ENCODE measurements around the gene ZNF804B.

The ZNF804B gene

DNA sequence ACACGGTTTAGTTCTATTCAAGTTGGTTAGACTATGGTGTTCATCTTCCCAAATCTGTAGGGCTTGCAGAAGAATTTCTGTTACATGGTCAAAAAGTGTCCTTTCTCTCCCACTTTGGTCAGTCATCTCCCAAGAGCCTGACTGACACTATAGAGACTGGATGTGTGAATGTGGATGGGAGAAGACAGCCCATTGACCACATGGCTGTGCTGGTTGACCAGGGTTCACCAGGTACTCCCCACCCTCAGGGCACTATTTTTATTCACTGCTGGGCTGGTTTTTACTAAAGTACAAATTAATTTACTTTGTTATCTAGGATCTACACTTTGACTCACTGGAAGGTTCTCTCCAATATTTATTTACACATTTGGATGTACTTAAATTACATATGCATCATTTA lies 2.3 kb downstream of the ZNF804B start:
- Histone ChIP-seq H3K9me3 (replicated peaks in 1 of 11) (peaks cover 0 to 11% (median 0%) of the 10 kb centered on the region in 11 experiments; a peak in 3 of 22 replicates), H3K9ac (no peak overlapping the region), H3K27ac (no peak overlapping the region), H3K4me3 (no peak overlapping the region), H3K36me3 (no peaks in the 10 kb centered on the region), H4K20me1 (peaks cover 0 to 4% (median 0%) of the 10 kb centered on the region in 11 experiments; a peak in 2 of 22 replicates), H3K27me3 (peaks cover 41 to 54% (median 47%) of the 10 kb centered on the region in 11 experiments), H3K4me2 (no peak overlapping the region), H3K4me1 (peaks cover 0 to 5% (median 0%) of the 10 kb centered on the region in 10 experiments; a peak in 3 of 20 replicates)
- no peak for TF ChIP-seq Cebpa-rat (IDR thresholded peaks at IDR 0.05)

GRCh38 chr7:88771417-88771816 lies 11.9 kb downstream of the ZNF804B start:
- H4K20me1 ChIP-seq, result no peaks in the 10 kb centered on the region
- H3K4me3 ChIP-seq, result no peak overlapping the region
- H3K4me1 ChIP-seq, result no peaks in the 10 kb centered on the region
- H3K27ac ChIP-seq, result no peak overlapping the region
- no peak overlapping the region for H3K4me2 ChIP-seq
- H3K9me3 ChIP-seq (replicated peaks in 1 of 11), result no peaks in the 10 kb centered on the region
- H3K36me3 ChIP-seq, result no peaks in the 10 kb centered on the region
- H3K9ac ChIP-seq, result no peak overlapping the region
- no peaks in the 10 kb centered on the region for H3K27me3 ChIP-seq
- TF ChIP-seq Cebpa-rat (IDR thresholded peaks at IDR 0.05), result no peak

GRCh38 chr7:88772776-88773175 lies 13.3 kb downstream of the ZNF804B start:
- Histone ChIP-seq H3K4me3 (no peak overlapping the region), H4K20me1 (no peaks in the 10 kb centered on the region), H3K4me1 (no peaks in the 10 kb centered on the region), H3K27me3 (no peaks in the 10 kb centered on the region), H3K27ac (no peak overlapping the region), H3K36me3 (no peaks in the 10 kb centered on the region), H3K9ac (no peak overlapping the region), H3K9me3 (replicated peaks in 1 of 11) (no peaks in the 10 kb centered on the region), H3K4me2 (no peak overlapping the region)
- TF ChIP-seq Cebpa-rat (IDR thresholded peaks at IDR 0.05), result no peak

DNA sequence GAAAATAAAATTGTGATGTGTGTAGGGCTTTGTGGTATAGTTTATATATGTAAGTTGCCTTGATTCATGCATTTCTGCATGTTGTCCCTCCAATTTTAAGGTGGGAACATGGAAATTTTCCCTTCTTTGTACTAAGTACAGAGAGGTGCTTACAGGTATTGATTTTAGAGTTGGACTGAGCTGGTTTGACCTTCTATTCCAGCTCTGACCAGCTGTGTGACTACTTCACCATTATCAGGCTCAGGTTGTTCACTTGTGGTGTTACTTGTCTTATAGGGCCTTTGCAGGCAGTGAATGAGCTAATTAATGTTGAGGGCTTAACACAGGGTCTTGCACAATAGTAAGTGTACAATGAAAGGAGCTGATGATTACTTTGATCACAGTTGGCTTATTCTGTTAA lies 16.3 kb downstream of the ZNF804B start:
- Histone ChIP-seq H3K36me3 (no peaks in the 10 kb centered on the region), H3K27ac (no peak overlapping the region), H3K4me3 (no peak overlapping the region), H3K9me3 (replicated peaks in 1 of 11) (no peaks in the 10 kb centered on the region), H4K20me1 (no peaks in the 10 kb centered on the region), H3K4me2 (no peak overlapping the region), H3K27me3 (no peaks in the 10 kb centered on the region), H3K9ac (no peak overlapping the region), H3K4me1 (no peaks in the 10 kb centered on the region)
- TF ChIP-seq Cebpa-rat (IDR thresholded peaks at IDR 0.05), result no peak

GRCh38 chr7:88787777-88788176 lies 28.3 kb downstream of the ZNF804B start:
- Histone ChIP-seq H3K36me3 (no peaks in the 10 kb centered on the region), H3K27me3 (no peaks in the 10 kb centered on the region), H3K4me3 (no peak overlapping the region), H3K4me1 (no peaks in the 10 kb centered on the region), H3K9me3 (replicated peaks in 1 of 11) (no peaks in the 10 kb centered on the region), H3K4me2 (no peak overlapping the region), H3K27ac (no peak overlapping the region), H3K9ac (no peak overlapping the region), H4K20me1 (no peaks in the 10 kb centered on the region)
- TF ChIP-seq Cebpa-rat (IDR thresholded peaks at IDR 0.05), result no peak

DNA sequence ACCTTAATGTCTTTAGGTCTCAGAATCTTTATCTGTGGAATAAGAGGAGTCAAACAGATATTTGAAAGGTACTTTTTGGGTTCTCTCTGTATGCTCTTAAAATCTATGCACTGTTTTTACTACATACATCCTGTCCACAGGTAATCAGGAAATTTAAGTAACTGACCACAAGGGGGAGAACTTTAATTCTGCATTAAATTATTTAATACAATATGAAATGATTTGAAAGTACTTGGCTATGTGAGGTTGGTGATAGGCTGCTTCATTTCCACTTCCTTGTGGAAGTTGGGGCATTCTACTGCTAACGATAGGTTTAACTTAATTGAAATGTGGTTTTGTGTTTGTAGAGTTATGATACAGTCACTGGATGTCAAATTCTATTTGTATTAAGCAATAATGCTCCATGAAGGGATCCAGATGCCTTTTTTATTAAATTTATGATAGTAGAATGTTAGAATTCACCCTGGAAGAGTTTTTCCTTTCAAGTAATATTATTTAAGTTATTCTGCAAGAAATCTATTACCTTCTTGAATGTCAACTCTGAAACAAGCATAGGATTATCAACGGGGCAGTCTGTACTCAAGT lies 30.1 kb downstream of the ZNF804B start:
- H3K36me3 ChIP-seq, result no peaks in the 10 kb centered on the region
- H3K4me2 ChIP-seq, result no peak overlapping the region
- no peak overlapping the region for H3K9ac ChIP-seq
- H3K27ac ChIP-seq, result no peak overlapping the region
- no peaks in the 10 kb centered on the region for H3K27me3 ChIP-seq
- no peaks in the 10 kb centered on the region for H3K4me1 ChIP-seq
- no peaks in the 10 kb centered on the region for H4K20me1 ChIP-seq
- no peak for TF ChIP-seq Cebpa-rat (IDR thresholded peaks at IDR 0.05)
- no peaks in the 10 kb centered on the region for H3K9me3 ChIP-seq (replicated peaks in 1 of 11)
- H3K4me3 ChIP-seq, result no peak overlapping the region

GRCh38 chr7:88791891-88792290 lies 32.4 kb downstream of the ZNF804B start:
- Histone ChIP-seq H3K27ac (no peak overlapping the region), H3K4me1 (no peaks in the 10 kb centered on the region), H3K36me3 (no peaks in the 10 kb centered on the region), H4K20me1 (no peaks in the 10 kb centered on the region), H3K4me2 (no peak overlapping the region), H3K27me3 (no peaks in the 10 kb centered on the region), H3K9me3 (replicated peaks in 1 of 11) (no peaks in the 10 kb centered on the region), H3K9ac (no peak overlapping the region), H3K4me3 (no peak overlapping the region)
- TF ChIP-seq Cebpa-rat (IDR thresholded peaks at IDR 0.05), result no peak

- no peak for TF ChIP-seq Cebpa-rat (IDR thresholded peaks at IDR 0.05)
These were observed 32.9 kb downstream of the ZNF804B start for GRCh38 chr7:88792361-88792760.

GRCh38 chr7:88795553-88795952 lies 36.1 kb downstream of the ZNF804B start, which contains the start of gene TEX47:
Gene TEX47 (minus strand): TSS chr7:88795737. CDS start chr7:88794942, 795 bp downstream.
- Histone ChIP-seq H3K4me2 (peak within 1 kb of the TSS in 2 of 11 experiments; percentile 3 to 20; a peak in 1 of 22 replicates), H3K4me3 (no peak within 1 kb of the TSS), H3K36me3 (no peaks in the 10 kb centered on the region), H4K20me1 (no peaks in the 10 kb centered on the region), H3K4me1 (no peaks in the 10 kb centered on the region), H3K27me3 (no peaks in the 10 kb centered on the region), H3K27ac (no peak within 1 kb of the TSS), H3K9me3 (replicated peaks in 1 of 11) (no peaks in the 10 kb centered on the region), H3K9ac (no peak within 1 kb of the TSS)
- TF ChIP-seq Cebpa-rat (IDR thresholded peaks at IDR 0.05), result no peak

More at GRCh38 chr7:88792361-88792760, 32.9 kb downstream of the ZNF804B start:
- Histone ChIP-seq H3K27me3 (no peaks in the 10 kb centered on the region), H3K27ac (no peak overlapping the region), H3K4me3 (no peak overlapping the region), H3K4me1 (no peaks in the 10 kb centered on the region), H4K20me1 (no peaks in the 10 kb centered on the region), H3K4me2 (no peak overlapping the region), H3K9me3 (replicated peaks in 1 of 11) (no peaks in the 10 kb centered on the region), H3K36me3 (no peaks in the 10 kb centered on the region), H3K9ac (no peak overlapping the region)

DNA sequence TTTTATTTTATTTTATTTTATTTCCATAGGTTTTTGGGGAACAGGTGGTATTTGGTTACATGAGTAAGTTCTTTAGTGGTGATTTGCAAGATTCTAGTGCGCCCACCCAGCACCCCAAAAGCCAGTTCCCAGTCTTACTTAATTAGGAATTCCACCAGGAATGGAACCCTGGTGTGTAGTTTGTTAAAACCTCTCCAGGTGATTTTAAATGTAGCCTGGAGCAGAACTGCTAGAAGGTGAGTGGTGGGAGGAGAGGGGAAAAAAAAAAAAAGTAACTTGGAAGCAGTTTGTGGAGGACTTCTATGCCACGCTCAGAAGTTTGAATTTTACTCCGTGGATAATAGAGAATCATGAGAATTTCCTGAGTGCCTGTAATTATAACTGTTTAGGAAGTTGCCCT lies 41.5 kb downstream of the ZNF804B start:
- Histone ChIP-seq H3K4me2 (no peak overlapping the region), H3K36me3 (no peaks in the 10 kb centered on the region)

More for the DNA sequence above, 41.5 kb downstream of the ZNF804B start:
- Histone ChIP-seq H3K4me3 (no peak overlapping the region), H3K9ac (no peak overlapping the region), H3K9me3 (replicated peaks in 1 of 11) (no peaks in the 10 kb centered on the region), H3K4me1 (no peaks in the 10 kb centered on the region), H3K27me3 (no peaks in the 10 kb centered on the region), H4K20me1 (no peaks in the 10 kb centered on the region), H3K27ac (no peak overlapping the region)
- TF ChIP-seq Cebpa-rat (IDR thresholded peaks at IDR 0.05), result no peak

Data from BLaER1 treated with 17β-estradiol and CSF1 and Interleukin-3, amounts not matched to agents 10 nM and 100 nM (cell line).